NCI-H1417 (cell line): Measurements from ENCODE around the gene SPOCK1.
"Not testable (repeated sequence)": the region's sequence is repeated elsewhere in the genome, so short reads cannot be mapped to it uniquely, and the experiment has no call there.

Experiments
- DNase-seq, 3 experiments: peaks; one replicate each; lab custom pipeline; 2025; lab: John Stamatoyannopoulos, UW

The SPOCK1 gene

GRCh38 chr5:137498736-137499505, at the start of gene SPOCK1:
TSS of gene SPOCK1 (minus strand) at chr5:137499326.
- DNase-seq = peak; percentile 70 to 81 (median 78)

- DNase-seq = no peak
Measured at GRCh38 chr5:137545956-137546355, 46.8 kb upstream of the SPOCK1 start.

- DNase-seq = not testable (repeated sequence)
Measured at GRCh38 chr5:137535449-137535848, 36.3 kb upstream of the SPOCK1 start.

GRCh38 chr5:137533963-137534362, 34.8 kb upstream of the SPOCK1 start:
- no peak for DNase-seq

- no peak for DNase-seq
Measured at GRCh38 chr5:137531266-137531665, 32.1 kb upstream of the SPOCK1 start.

- DNase-seq = no peak
Measured at GRCh38 chr5:137521246-137521645, 22.1 kb upstream of the SPOCK1 start.

GRCh38 chr5:137516961-137517360, 17.8 kb upstream of the SPOCK1 start:
- no peak for DNase-seq

GRCh38 chr5:137516251-137516797, 17.2 kb upstream of the SPOCK1 start:
- peak in 2 of 3 experiments; percentile 58 to 77 for DNase-seq

- no peak for DNase-seq
Measured at GRCh38 chr5:137515238-137515637, 16.1 kb upstream of the SPOCK1 start.

GRCh38 chr5:137510671-137511070, 11.5 kb upstream of the SPOCK1 start:
- no peak for DNase-seq

- DNase-seq = no peak
Measured at GRCh38 chr5:137507150-137507549, 8.0 kb upstream of the SPOCK1 start.

GRCh38 chr5:137506296-137506695, 7.2 kb upstream of the SPOCK1 start:
- no peak for DNase-seq

- no peak for DNase-seq
Measured at GRCh38 chr5:137504916-137505315, 5.8 kb upstream of the SPOCK1 start.

GRCh38 chr5:137503456-137503855, 4.3 kb upstream of the SPOCK1 start:
- no peak for DNase-seq

- no peak for DNase-seq
Measured at GRCh38 chr5:137502632-137503031, 3.5 kb upstream of the SPOCK1 start.

GRCh38 chr5:137501846-137502406, 2.8 kb upstream of the SPOCK1 start:
- no peak for DNase-seq

- DNase-seq = no peak
Measured at GRCh38 chr5:137501226-137501625, 2.1 kb upstream of the SPOCK1 start.

GRCh38 chr5:137500615-137501225, 1.6 kb upstream of the SPOCK1 start:
- no peak for DNase-seq

- DNase-seq = not testable (repeated sequence)
Measured at GRCh38 chr5:137499506-137499847, 351 bp upstream of the SPOCK1 start.

- peak in 2 of 3 experiments; percentile 39 to 57 for DNase-seq
Measured at GRCh38 chr5:137498301-137498735, 808 bp downstream of the SPOCK1 start.

- peak in 2 of 3 experiments; percentile 9 to 17 for DNase-seq
Measured at GRCh38 chr5:137497396-137498290, 1.5 kb downstream of the SPOCK1 start.

GRCh38 chr5:137496919-137497318, 2.2 kb downstream of the SPOCK1 start:
- no peak for DNase-seq
